ELF-1 (cell line): ENCODE results near the gene THAP10.
"Not testable (repeated sequence)": the region's sequence is repeated elsewhere in the genome, so short reads cannot be mapped to it uniquely, and the experiment has no call there.

Experiments
- DNase-seq: peaks from one replicate; pipeline ENCODE4 v3.0.0-alpha.2; 2016; ENCODE audit warnings: low read depth, low spot score

Gene THAP10

DNA sequence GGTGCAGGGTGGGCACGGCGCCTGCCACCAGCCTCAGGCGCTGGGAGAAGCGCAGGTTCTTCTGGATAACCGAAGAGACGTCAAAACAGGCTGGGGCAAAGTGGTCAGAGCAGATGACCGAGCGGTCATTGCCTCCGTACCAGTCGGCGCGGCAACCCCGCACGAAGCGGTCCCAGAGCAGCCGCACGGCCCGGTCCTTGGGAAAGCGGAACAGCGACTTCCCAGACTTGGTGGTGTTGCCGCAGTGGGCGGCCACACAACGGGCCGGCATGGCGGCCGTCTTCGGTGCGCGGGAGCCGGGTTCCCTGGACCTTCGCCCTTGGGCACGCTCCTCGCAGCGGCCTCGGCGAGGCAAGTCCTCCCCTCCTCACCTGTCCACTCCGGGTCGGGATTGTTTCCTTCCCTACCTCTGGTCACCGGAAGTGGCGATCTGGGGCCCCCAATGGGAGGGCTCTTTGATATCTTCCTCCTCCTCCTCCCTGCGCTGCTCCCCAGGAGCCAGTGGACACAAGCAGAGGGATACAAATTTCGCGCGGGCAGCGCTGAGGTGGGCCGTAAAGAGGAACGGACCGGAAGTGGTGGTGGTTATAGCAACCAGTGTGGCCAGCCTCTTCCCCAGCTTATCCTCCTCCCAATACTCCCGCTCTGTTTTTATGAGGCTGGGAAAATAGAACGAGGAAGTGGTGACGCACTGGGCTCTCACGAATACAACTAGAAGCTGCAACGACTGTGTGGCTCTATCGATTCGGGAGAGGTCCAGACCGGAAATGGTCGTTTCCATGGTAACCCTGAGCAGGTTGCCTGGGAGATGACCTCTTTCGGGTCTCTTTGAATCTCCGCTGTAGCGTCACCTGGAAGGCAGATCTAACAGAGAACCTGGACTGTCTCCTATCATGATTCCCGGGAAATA lies at the start of gene THAP10, which contains the start of gene LRRC49:
Gene THAP10, minus strand, starts transcription at position 432 of the 910 bp plus-strand sequence. Its CDS starts 161 bp downstream, at position 271.
Gene LRRC49, plus strand, starts transcription at position 825 of the 910 bp plus-strand sequence. Its CDS starts 69 bp downstream, at position 894.
- peak; percentile 96 for DNase-seq

DNA sequence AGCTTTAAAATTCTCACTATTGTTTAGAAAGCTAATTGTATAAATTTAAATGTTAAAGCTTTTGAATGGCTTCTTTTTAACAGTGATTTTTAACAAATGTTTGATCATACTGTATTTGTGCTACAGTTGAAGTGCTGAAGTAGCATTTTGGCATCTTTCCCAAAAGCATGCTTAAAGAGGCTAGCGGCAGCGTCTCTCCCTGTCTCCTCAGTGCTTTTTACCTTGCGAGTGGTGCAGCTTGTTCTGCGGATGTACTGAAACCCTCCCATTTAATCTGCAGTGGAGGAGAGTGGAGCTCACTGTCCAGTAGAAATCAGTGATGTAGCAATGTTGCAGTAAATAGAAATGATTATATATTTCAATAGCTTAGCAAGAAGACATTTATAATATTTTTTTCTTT lies 44.1 kb upstream of the THAP10 start:
- DNase-seq, result no peak

DNA sequence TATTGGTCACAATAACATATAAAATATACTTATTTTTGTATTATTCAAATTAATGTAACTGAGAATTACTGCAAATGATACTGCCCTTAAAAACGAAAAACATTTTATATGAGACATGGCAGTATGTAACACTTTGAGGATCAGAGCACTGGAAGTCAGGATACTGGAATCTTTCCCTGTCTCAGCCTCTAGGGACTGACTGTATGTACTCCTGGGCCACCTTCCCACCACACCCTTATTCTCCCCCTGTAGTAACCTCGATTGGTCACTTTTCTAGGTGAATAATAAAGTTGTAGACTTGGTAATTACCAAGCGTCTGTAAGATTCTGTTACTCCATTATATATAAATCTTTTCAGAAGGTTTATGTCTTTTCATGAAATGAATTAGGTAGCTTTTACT lies 43.4 kb upstream of the THAP10 start:
- no peak for DNase-seq

DNA sequence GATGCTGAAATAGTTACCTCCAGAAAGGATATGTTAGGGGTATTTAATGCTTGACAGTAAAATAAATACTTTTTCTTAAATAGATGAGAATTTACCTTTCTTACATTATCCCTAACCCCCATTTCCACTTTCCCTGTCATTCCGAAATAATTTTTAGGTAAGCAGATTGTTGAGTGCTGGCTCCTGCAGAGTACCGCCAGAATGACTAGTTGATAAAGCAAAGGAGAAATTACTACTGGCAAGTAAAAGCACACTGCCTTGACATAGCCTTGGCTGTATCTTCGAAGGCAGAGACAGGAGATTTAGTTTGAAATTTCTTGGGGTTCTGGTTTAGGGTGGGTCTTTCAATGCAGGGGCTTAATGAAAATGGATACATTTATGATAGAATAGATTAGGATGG lies 41.2 kb upstream of the THAP10 start:
- no peak for DNase-seq

DNA sequence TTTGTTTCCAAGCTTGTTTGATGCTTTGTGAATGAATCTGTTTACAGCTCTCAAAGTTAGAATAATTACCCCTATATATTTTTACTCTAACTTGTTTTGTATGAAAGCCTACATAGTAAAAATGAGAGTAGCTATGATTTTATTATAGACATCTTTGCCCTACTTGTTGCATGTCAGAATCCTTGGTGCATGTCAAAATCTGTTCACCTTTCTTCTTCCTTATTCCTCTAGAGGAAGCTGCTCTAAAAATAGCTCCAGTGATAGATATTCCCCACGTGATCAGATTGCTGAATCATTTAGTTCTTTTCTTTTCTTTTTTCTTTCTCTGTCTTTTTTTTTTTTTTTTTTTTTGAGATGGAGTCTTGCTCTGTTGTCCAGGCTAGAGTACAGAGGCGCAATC lies 40.2 kb upstream of the THAP10 start:
- DNase-seq, result no peak

DNA sequence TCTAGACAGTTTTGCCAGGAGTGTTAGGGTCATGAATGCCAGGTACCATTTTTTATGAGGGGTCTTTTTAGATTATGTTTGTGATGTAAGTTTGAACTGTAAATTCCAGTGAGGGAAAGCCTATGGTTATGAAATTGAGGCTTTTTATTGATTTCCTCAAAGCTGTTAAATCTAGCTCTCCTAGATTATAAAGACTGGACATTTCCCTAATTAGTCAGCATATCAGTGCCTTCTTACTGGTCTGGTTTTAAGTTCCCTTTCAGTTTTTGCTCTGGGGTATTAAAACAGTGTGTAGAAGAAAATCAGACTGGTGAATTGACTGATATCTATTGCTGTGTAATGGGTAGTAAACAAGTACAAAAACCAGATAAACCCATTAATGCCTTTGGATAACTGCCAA lies 39.6 kb upstream of the THAP10 start:
- no peak for DNase-seq

DNA sequence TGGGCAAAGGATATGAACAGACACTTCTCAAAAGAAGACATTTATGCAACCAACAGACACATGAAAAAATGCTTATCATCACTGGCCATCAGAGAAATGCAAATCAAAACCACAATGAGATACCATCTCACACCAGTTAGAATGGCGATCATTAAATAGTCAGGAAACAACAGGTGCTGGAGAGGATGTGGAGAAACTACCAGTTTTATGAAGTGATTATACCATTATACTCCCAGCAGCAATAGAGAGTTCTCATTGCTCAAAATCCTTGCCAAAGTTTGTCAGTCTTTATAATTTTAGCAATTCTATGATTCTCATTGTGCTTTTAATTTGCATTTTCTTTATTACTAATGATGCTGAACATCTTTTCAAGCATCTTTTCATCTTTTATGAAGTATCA lies 34.7 kb upstream of the THAP10 start:
- not testable (repeated sequence) for DNase-seq

DNA sequence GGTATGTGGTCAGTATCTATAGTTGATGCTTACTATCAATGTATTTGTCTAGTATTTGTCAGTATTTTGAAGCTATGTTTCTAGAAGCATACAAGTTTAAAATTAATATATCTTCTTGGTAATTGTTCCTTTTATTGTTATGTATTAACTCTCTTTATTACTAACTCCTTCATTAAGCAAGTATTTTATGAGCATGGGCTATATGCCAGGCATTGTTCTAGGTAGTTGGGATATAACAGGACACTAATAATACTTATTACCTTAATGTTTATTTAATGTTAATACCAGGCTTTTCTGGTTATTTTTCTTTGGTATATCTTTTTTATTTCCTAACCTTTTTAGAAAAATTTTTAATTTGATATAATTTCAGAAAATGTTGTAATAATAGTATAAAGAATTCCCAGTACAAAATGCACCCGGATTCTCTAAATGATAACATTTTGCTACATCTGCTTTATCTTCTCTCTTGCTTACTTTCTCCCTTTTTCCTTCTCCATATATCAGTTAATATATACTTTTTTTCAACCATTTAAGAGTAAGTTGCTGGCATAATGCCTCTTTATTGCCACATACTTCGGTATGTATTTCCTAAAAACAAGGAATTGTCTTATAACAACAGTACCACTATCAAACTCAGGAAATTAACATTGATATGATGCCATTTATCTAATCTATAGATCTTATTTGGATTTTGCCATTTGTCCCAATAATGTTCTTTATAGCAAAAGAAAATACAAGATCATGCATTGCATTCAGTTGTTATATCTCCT lies 31.3 kb upstream of the THAP10 start:
- no peak for DNase-seq

DNA sequence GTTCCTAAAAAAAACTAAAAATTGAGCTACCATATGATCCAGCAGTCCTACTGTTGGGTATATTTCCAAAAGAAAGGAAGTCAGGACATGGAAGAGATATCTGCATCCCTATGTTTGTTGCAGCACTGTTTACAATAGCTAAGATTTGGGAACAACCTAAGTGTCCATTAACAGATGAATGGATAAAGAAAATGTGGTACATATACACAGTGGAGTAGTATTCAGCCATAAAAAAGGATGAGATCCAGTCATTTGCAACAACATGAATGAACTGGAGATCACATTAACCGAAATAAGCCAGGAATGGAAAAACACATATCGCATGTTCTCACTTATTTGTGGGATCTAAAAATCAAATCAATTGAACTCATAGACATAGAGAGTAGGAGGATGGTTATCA lies 29.9 kb upstream of the THAP10 start:
- DNase-seq, result no peak

DNA sequence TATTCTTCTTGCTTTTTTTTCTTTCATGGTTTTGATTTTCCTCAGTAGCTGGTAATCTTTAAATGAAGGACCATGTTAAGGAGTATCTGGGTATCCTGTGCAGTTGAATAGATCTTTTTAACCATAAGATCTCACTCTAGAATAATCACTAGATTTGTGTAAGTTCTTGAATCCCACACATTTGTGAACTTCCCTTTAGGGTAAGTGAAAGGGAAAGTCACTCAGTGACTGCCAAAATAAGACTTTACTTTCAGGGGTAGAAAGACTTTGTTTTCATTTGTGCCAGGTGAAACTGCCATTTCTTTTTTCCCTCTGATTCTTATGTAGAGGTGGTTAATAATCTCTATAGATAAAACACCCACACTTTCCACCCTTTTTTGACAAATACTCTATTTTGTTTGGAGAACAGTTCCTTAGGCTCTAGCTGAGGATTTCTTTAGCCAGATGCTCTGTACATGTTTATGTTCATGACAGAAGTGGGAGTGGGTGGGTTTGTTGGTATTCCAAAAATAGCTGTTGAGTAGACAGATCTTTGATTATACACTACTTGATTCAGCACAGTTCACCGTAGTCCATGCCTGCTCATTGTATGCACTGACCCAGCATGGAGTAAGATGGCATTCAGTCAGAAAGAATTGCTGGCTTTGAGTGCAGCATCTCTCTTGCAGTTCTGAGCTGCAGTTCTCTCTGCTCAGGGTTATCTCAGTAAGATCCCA lies 28.9 kb upstream of the THAP10 start:
- no peak for DNase-seq

DNA sequence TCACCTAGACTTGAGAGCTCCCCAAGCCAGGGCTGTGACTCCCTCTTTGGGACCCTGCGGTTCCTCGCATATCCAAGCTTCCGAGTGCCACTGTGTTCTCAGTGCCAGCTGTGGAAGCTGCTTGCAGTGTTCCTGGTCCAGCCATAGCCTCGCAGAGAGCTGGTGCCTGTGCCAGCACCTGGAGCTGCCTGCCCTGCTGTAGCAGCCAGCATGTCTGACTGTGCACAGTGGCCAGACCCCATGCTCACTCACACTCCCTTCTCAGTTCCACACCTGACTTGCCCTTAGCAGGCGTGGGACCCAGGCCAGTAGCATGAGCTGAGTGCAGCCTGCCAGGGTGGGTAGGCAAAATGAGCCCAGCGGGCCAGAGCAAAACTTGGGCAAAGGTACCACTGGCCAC lies 25.7 kb upstream of the THAP10 start:
- no peak for DNase-seq

DNA sequence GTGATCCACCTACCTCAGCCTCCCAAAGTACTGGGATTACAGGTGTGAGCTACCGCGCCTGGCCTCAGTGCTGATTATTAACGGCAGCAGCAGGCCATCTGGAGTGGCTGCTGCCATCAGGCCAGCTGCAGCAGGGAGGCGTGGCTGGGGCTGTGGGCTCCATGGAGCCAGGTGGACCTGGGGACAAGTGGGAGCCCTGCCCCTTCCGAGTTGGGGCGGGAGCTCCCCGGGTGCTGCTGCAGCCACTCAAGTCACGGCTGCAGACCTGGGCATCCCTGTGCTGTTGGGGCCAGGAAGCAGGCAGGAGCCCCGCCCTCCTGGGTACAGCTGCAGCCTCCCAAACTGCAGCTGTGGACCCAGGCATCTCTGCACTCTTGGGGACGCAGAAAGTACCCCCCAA lies 24.3 kb upstream of the THAP10 start:
- DNase-seq, result no peak

DNA sequence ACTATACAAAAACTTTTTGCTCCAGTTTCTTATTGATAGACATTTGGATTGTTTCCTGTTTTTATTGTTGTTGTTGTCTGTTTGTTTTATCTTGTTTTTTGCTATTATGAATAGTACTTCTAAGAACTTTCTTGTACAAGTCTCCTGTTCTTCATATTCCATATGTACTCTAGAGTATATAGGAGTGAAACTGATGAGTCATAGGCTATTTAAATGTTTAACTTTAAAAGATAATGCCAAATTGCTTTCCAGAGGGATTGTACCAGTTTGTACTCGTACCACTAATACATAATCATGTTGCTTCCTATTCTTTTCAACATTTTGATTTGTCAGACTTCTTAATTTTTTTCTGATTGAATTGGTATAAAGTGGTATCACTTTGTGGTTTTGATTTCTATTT lies 20.0 kb upstream of the THAP10 start:
- no peak for DNase-seq

DNA sequence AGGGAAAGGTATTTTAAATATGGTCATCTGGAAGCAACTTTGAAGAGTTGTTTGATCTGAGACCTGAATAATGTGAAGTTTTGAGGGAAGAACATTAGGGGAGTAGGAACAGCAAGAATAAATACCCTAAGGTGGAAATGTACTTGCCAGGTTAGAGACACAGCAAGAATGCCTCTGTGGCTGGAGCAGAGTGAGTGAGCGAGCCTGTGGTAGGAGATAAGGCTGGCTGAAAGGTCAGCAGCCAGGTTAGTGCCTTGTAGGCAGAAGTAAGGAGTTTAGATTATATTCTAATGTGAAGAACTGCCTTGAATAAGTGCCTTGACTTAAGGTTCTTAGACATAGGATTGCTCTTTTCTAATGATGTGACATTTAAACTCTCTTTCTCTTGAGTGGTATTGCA lies 18.7 kb upstream of the THAP10 start:
- DNase-seq, result no peak

DNA sequence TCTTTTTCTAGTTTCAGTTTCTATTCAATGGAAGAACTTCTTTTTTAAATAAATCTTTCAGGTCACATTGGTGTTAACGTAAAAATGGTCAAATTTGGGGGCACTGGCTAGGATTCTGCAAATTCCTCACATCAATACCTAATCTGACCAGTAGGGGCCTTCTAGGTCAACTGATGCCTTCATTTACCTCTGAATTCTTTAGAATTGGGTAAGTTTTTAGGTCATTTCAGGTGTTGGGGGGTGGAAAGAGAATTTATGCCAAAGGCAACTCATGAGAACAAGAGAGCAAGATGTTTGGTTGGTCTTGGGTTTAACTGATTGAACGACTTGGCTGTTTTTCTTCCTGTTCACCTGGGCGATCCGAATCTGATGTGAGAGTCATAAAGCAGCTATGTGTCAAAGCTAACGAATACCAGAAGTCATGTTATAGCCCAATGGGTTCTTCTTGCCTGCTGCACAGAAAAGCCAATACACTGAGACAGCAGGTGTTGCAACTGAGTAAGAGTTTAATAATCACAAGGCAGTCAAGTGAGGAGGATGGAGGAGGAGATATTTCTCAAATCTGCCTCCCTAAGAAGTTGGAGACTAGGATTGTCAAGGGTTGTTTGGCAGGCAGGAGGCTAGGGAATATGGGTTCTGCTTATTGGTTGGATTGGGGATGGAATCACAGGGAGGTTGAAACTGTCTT lies 15.7 kb upstream of the THAP10 start:
- no peak for DNase-seq

DNA sequence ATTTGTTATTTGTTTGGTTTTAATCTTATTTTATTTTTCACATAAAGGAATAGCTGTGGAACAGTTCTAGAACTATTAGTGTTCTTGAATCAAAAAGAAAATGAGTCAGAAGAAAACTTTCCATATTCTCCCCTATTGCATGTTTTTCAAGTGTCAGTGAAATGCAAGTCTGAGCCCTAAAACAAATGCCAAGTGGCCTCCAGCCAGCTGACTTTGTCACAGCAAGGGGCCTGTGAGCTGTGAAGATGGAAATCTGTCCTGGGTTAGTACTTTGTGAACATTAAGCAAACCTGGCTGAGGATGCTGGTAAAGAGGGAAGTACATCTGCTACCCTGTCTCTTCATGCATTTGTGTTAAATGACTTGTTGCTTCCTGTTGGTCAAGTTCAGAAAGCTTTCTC lies 14.6 kb upstream of the THAP10 start:
- no peak for DNase-seq

DNA sequence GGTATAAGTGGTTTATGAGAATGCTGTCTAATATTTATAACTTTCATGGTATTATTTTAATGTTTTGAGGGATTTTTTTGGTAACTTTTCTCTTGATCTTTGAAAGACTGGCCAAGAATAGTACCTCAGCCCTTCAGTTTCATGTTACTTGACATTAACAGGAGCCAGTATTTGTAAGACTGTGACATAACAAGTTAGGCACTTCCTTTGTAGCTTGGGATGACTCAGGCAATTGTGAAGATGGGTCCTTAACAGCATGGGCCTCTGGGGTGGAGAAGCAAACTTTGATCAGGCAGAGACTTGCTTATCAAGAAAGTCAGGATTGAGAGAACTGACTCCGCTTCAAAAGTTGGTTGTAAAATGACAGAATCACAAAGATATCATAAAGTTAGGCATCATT lies 9.9 kb upstream of the THAP10 start:
- DNase-seq, result peak; percentile 32

DNA sequence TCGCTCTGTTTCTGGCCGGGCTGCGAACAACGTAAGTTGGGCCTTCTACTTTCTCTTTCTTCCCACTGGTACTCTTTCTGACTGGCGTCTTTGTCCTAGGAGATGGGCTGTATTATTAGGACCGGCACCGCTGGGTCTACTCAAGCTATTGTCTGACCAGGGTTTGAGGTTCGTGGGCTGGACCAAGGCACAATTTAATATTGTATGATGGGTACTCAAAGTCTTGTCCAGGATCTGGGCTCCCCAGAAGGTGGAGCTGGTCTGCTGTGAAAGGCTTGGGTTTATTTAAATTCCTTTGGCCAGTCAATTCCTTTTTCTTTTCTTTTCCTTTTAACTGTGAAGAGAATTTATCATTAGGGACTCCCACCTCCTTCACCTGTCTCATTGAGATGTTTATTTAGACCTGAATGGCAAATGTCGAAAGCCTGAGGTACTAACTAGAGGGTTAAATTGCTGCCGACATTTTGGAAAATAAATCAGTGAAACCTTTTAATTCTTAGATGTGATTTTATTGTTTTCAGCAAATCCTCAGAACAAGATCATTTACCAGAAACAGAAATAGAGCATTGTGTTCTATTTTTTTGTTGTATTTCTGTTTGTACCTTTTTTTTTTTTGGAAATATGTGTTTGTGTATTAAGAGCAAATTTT lies 803 bp upstream of the THAP10 start:
- no peak for DNase-seq

DNA sequence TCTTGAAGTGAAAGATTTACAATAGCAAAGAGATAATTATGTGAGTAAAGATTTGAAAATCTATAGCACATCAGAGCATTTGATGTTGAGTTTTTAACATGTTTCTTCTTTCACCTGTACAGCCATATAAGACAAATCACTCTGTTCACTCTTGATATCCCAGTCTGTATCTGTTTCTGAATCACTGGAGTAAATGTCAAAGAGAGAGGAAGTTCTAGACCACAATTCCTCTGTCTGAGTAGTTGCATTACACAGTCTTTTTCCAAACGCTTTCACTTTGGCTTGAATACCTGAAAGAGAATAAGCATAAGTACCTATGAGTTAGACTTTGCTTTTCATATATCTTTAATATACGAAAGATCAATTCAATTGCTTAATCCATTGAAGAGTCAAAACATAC lies 9.9 kb downstream of the THAP10 start:
- DNase-seq, result no peak

DNA sequence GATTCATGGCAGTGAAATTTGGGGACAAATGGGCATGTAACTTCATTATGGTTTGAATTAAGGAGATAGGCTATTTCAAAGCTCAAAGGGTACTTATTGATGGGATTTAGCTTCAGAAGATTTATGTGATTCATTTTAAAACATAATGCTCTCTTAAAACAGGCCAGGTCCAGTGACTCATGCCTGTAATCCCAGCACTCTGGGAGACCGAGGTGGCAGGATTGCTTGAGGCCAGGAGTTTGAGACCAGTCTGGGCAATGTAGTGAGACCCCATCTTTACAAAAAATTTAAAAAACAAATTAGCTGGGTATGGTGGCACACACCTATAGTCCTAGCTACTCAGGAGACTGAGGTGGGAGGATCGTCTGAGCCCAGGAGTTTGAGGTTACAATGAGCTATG lies 11.5 kb downstream of the THAP10 start:
- no peak for DNase-seq

DNA sequence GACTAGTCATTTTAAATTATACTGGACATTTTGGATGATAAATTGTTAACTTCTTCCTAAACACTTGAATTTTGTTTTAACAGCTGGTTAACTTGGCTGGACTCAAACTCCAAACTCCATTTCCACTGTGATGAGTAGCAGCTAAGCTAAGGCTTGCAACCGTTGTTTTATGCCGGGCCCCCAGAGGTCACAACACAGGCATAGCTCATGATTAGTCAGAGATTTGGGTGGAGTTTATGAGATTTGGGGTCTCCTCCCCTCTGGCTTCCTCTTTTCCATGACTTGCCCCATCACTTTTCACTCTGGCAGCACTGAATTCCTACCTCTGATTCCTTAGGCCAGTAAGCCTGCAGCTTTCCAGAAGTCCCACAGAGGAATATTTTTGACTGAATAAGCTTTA lies 12.8 kb downstream of the THAP10 start:
- DNase-seq, result no peak
